SK-N-SH (cell line): ENCODE measurements around the gene TCF12. TPM values are rescaled to one million over a fixed set of nuclear protein-coding genes. Genes with fewer than 3 reads are reported as not detected.

Experiments used
- CTCF ChIA-PET: fragments of 300-600, 350-600 bp; formaldehyde crosslinking; extraction: SDS; loops from one replicate; lab custom pipeline; 2021; lab: Yijun Ruan, JAX
- POLR2A ChIA-PET: fragments of 350-600 bp; sonication (Branson Sonifier 250); formaldehyde crosslinking; extraction: SDS; loops from one replicate; lab custom pipeline; 2020; ENCODE audit warnings: antibody characterized with exemption, inconsistent platforms; lab: Yijun Ruan, JAX
- DNase-seq: peaks from one replicate; pipeline ENCODE4 v3.0.0; 2012
- H2AFZ ChIP-seq: fragments of 200-600 bp; sonication (generic); 2 replicates; pipeline ENCODE4 v1.8.1; 2016; ENCODE audit warnings: antibody characterized with exemption, mild to moderate bottlenecking, low read depth
- H3F3A ChIP-seq: fragments of 200-600 bp; sonication (generic); replicated peaks from 2 replicates; pipeline ENCODE3; 2016; ENCODE audit warnings: antibody characterized with exemption, mild to moderate bottlenecking; ENCODE audit not compliant: insufficient read depth
- H3K27ac ChIP-seq, 2 experiments: fragments of 200-500 bp in 1 of 2; fragments of 200-600 bp in 1 of 2; sonication (Bioruptor generic) in 1 of 2; sonication (generic), shearing (Covaris generic) in 1 of 2; 2 replicates each; pipeline versions ENCODE4 v1.5.1 to v1.6.1; 2014 to 2016; ENCODE audit warnings: low read depth in 2 of 2, inconsistent platforms in 1 of 2, low read length in 1 of 2, mild to moderate bottlenecking in 1 of 2, mixed read lengths in 1 of 2
- H3K27me3 ChIP-seq: fragments of 200-600 bp; sonication (generic), shearing (Covaris generic); 2 replicates; pipeline ENCODE4 v1.6.1; 2016; ENCODE audit warnings: mixed run types; ENCODE audit not compliant: insufficient read depth
- H3K36me3 ChIP-seq, 2 experiments: fragments of 200-500 bp in 1 of 2; fragments of 200-600 bp in 1 of 2; sonication (Bioruptor generic) in 1 of 2; sonication (generic) in 1 of 2; replicated peaks in 1 of 2; 2 replicates each; pipeline versions ENCODE3 to v1.5.1; 2014 to 2016; ENCODE audit warnings: low read length in 1 of 2, mild to moderate bottlenecking in 1 of 2; ENCODE audit not compliant: insufficient read depth in 2 of 2, control insufficient read depth in 1 of 2
- H3K4me1 ChIP-seq, 2 experiments: fragments of 200-500 bp in 1 of 2; fragments of 200-600 bp in 1 of 2; sonication (Bioruptor generic) in 1 of 2; sonication (generic), shearing (Covaris generic) in 1 of 2; 2 replicates each; pipeline versions ENCODE4 v1.5.1 to v1.6.1; 2014 to 2016; ENCODE audit warnings: low read depth in 1 of 2, low read length in 1 of 2, mixed run types in 1 of 2; ENCODE audit not compliant: insufficient read depth in 2 of 2, control insufficient read depth in 1 of 2
- H3K4me2 ChIP-seq: fragments of 200-600 bp; sonication (generic), shearing (Covaris generic); 2 replicates; pipeline ENCODE4 v1.6.1; 2017; ENCODE audit warnings: mixed run types
- H3K4me3 ChIP-seq, 2 experiments: fragments of 200-500 bp in 1 of 2; fragments of 200-600 bp in 1 of 2; sonication (Bioruptor generic) in 1 of 2; sonication (generic), shearing (Covaris generic) in 1 of 2; 2 replicates each; pipeline versions ENCODE4 v1.5.1 to v1.8.1; 2014 to 2016; ENCODE audit warnings: low read depth in 2 of 2, inconsistent platforms in 1 of 2, low read length in 1 of 2, mild to moderate bottlenecking in 1 of 2, mixed read lengths in 1 of 2, moderate library complexity in 1 of 2
- H3K79me2 ChIP-seq: fragments of 200-600 bp; sonication (generic); 2 replicates; pipeline ENCODE4 v1.8.1; 2017; ENCODE audit warnings: mild to moderate bottlenecking; ENCODE audit not compliant: insufficient read depth
- H3K9ac ChIP-seq: fragments of 200-600 bp; sonication (generic); 2 replicates; pipeline ENCODE4 v1.6.1; 2017; ENCODE audit warnings: mixed run types
- H3K9me2 ChIP-seq: fragments of 200-600 bp; sonication (generic); 2 replicates; pipeline ENCODE4 v1.6.1; 2017; ENCODE audit warnings: mixed run types
- H3K9me3 ChIP-seq: fragments of 200-600 bp; sonication (generic); 2 replicates; pipeline ENCODE4 v1.6.1; 2017; ENCODE audit warnings: mixed run types, mild to moderate bottlenecking, moderate library complexity
- H4K20me1 ChIP-seq: fragments of 200-600 bp; sonication (generic); 2 replicates; pipeline ENCODE4 v1.6.1; 2017; ENCODE audit warnings: mild to moderate bottlenecking, mixed run types; ENCODE audit not compliant: insufficient read depth
- CHD2 ChIP-seq: fragments of 150-350 bp; IDR thresholded peaks from 2 replicates; pipeline ENCODE4 v1.6.1; 2018; ENCODE audit warnings: low read length; ENCODE audit not compliant: partially characterized antibody
- ELF1 ChIP-seq: IDR thresholded peaks from 2 replicates; pipeline ENCODE4 v1.4.0; 2012
- EZH2phosphoT487 ChIP-seq: fragments of 200-600 bp; sonication (generic); IDR thresholded peaks from 2 replicates; pipeline ENCODE4 v1.6.1; 2017; ENCODE audit warnings: low read depth, mixed run types, mild to moderate bottlenecking, antibody characterized with exemption, moderate library complexity, borderline replicate concordance
- FOXM1 ChIP-seq: IDR thresholded peaks from 2 replicates; pipeline ENCODE4 v1.4.0; 2012; ENCODE audit warnings: low read depth, mild to moderate bottlenecking
- GABPA ChIP-seq: IDR thresholded peaks from 2 replicates; pipeline ENCODE4 v1.4.0; 2012; ENCODE audit warnings: low read depth, mild to moderate bottlenecking
- JUND ChIP-seq: IDR thresholded peaks from 2 replicates; pipeline ENCODE4 v1.4.0; 2012
- NFIC ChIP-seq: IDR thresholded peaks from 2 replicates; pipeline ENCODE4 v1.4.0; 2012; ENCODE audit warnings: borderline replicate concordance
- POLR2AphosphoS5 ChIP-seq: IDR thresholded peaks from 2 replicates; pipeline ENCODE4 v1.6.1; 2012; ENCODE audit warnings: low read depth, low read length
- REST ChIP-seq: IDR thresholded peaks from 2 replicates; pipeline ENCODE4 v1.6.1; 2012; ENCODE audit warnings: mild to moderate bottlenecking, low read depth, low read length, moderate library complexity
- SIN3A ChIP-seq: IDR thresholded peaks from 2 replicates; pipeline ENCODE4 v1.6.1; 2012; ENCODE audit warnings: low read depth, mild to moderate bottlenecking, low read length, moderate library complexity, borderline replicate concordance
- TCF12 ChIP-seq: IDR thresholded peaks from 2 replicates; pipeline ENCODE4 v1.4.0; 2012
- YY1 ChIP-seq: IDR thresholded peaks from 2 replicates; pipeline ENCODE4 v1.4.0; 2012; ENCODE audit warnings: low read depth, mild to moderate bottlenecking
- ZBTB33 ChIP-seq: IDR thresholded peaks from 2 replicates; pipeline ENCODE4 v1.4.0; 2012; ENCODE audit warnings: low read depth, borderline replicate concordance
- WGBS: methylation state at CpG from one replicate; pipeline ENCODE4 v1.1.6; 2017; ENCODE audit warnings: low lambda C conversion rate; 5-methylcytosine and 5-hydroxymethylcytosine counted together
- polyA plus RNA-seq, 3 experiments: library from polyadenylated mRNA; depleted of rRNA; stranded (reverse); fragments of >200 nt; gene quantifications; 2 replicates each; pipeline ENCODE4 v1.2.3, GENCODE V29; 2012
- TF ChIP-seq, protein P1 (sequence below): IDR thresholded peaks from 2 replicates; pipeline ENCODE4 v1.4.0; 2012; ENCODE audit warnings: low read depth
- TF ChIP-seq, protein P2 (sequence below): fragments of 150-350 bp; IDR thresholded peaks from 2 replicates; pipeline ENCODE4 v1.6.1; 2016; ENCODE audit warnings: mild to moderate bottlenecking, low read depth, low read length
- TF ChIP-seq, protein P3 (sequence below): IDR thresholded peaks from 2 replicates; pipeline ENCODE4; 2012

Gene TCF12
- polyA plus RNA-seq, 1 of the 3 experiments (the other 2 are of a cell fraction) = 49.6 TPM

GRCh38 chr15:57034613-57035012 lies 116.2 kb downstream of the TCF12 start:
- H3K27ac ChIP-seq = no peak overlapping the region
- no peak overlapping the region for H3K9ac ChIP-seq
- no peak overlapping the region for H3K4me2 ChIP-seq
- peaks cover 43% of the 10 kb centered on the region for H4K20me1 ChIP-seq
- H3K79me2 ChIP-seq = peaks cover 98% of the 10 kb centered on the region
- no peaks in the 10 kb centered on the region for H3K36me3 ChIP-seq
- H2AFZ ChIP-seq = no peak overlapping the region
- peaks cover 9% of the 10 kb centered on the region for H3F3A ChIP-seq
- POLR2A ChIA-PET = no interaction called here
- TF ChIP-seq FOXM1 (no peak), EZH2phosphoT487 (no peak), ZBTB33 (no peak), GABPA (no peak), SIN3A (no peak), YY1 (no peak), POLR2AphosphoS5 (no peak), JUND (no peak), ELF1 (no peak), CHD2 (no peak), TCF12 (no peak)
- TF ChIP-seq, protein P1, sequence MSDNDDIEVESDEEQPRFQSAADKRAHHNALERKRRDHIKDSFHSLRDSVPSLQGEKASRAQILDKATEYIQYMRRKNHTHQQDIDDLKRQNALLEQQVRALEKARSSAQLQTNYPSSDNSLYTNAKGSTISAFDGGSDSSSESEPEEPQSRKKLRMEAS = no peak
- no peak for DNase-seq
- no peaks in the 10 kb centered on the region for H3K9me2 ChIP-seq
- CTCF ChIA-PET = no interaction called here
- WGBS = 95% methylated on average over 1 of the region's 1 CpG
- H3K4me1 ChIP-seq = peaks cover 9 to 16% of the 10 kb centered on the region in 2 experiments; a peak in 3 of 4 replicates
- no peaks in the 10 kb centered on the region for H3K27me3 ChIP-seq
- no peak overlapping the region for H3K4me3 ChIP-seq
- no peaks in the 10 kb centered on the region for H3K9me3 ChIP-seq

GRCh38 chr15:57035664-57036063 lies 117.2 kb downstream of the TCF12 start:
- Histone ChIP-seq H3K27me3 (no peaks in the 10 kb centered on the region), H2AFZ (no peak overlapping the region), H3K9me2 (no peaks in the 10 kb centered on the region), H3K27ac (no peak overlapping the region), H3K9ac (no peak overlapping the region), H3F3A (peaks cover 6% of the 10 kb centered on the region), H4K20me1 (peaks cover 34% of the 10 kb centered on the region), H3K36me3 (no peaks in the 10 kb centered on the region), H3K79me2 (peaks cover 96% of the 10 kb centered on the region), H3K4me2 (no peak overlapping the region), H3K4me3 (no peak overlapping the region), H3K4me1 (peaks cover 9 to 14% of the 10 kb centered on the region in 2 experiments; a peak in 3 of 4 replicates), H3K9me3 (no peaks in the 10 kb centered on the region)
- WGBS = 70% methylated on average over 4 of the region's 5 CpGs
- POLR2A ChIA-PET = no interaction called here
- CTCF ChIA-PET = interaction anchor here (1.6 kb wide), 1 partner anchor 271 kb away, joined by 3 read pairs; no protein-coding TSS in a partner anchor
- TF ChIP-seq, protein P2, sequence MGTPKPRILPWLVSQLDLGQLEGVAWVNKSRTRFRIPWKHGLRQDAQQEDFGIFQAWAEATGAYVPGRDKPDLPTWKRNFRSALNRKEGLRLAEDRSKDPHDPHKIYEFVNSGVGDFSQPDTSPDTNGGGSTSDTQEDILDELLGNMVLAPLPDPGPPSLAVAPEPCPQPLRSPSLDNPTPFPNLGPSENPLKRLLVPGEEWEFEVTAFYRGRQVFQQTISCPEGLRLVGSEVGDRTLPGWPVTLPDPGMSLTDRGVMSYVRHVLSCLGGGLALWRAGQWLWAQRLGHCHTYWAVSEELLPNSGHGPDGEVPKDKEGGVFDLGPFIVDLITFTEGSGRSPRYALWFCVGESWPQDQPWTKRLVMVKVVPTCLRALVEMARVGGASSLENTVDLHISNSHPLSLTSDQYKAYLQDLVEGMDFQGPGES = no peak
- TF ChIP-seq CHD2 (no peak), REST (no peak), NFIC (no peak)
- TF ChIP-seq, protein P3, sequence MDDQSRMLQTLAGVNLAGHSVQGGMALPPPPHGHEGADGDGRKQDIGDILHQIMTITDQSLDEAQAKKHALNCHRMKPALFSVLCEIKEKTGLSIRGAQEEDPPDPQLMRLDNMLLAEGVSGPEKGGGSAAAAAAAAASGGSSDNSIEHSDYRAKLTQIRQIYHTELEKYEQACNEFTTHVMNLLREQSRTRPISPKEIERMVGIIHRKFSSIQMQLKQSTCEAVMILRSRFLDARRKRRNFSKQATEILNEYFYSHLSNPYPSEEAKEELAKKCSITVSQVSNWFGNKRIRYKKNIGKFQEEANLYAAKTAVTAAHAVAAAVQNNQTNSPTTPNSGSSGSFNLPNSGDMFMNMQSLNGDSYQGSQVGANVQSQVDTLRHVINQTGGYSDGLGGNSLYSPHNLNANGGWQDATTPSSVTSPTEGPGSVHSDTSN = no peak
- DNase-seq = no peak
